H1 (cell line): ENCODE measurements around the gene KLHL29. TPM values are rescaled to one million over a fixed set of nuclear protein-coding genes. Genes with fewer than 3 reads are reported as not detected.

Source experiments
- CHD1 ChIP-seq: IDR thresholded peaks from 2 replicates; pipeline ENCODE4 v1.6.1; 2012; ENCODE audit warnings: low read depth, low read length, improper control_type of control experiment
- CTBP2 ChIP-seq: IDR thresholded peaks from 2 replicates; pipeline ENCODE4 v1.7.0; 2011; ENCODE audit warnings: borderline replicate concordance, mild to moderate bottlenecking, moderate library complexity, mixed read lengths, low read length; ENCODE audit not compliant: insufficient read depth, insufficient read length
- HDAC2 ChIP-seq, 2 experiments: fragments of 300-600 bp in 1 of 2; sonication (generic) in 1 of 2; IDR thresholded peaks; 2 replicates each; pipeline ENCODE4 v1.6.1; 2011 to 2012; ENCODE audit warnings: low read depth in 2 of 2, low read length in 2 of 2, mild to moderate bottlenecking in 2 of 2, moderate library complexity in 2 of 2, borderline replicate concordance in 1 of 2, inconsistent platforms in 1 of 2
- SP4 ChIP-seq: IDR thresholded peaks from 2 replicates; pipeline ENCODE4 v1.6.1; 2012; ENCODE audit warnings: low read length, inconsistent platforms
- polyA plus RNA-seq, 7 experiments: library from polyadenylated mRNA; depleted of rRNA in 3 of 7; stranded (reverse) in 5 of 7; unstranded in 2 of 7; fragments of >200 nt in 5 of 7; fragments of 200-250 nt in 2 of 7; gene quantifications; 1 replicate in 5 of 7; 2 replicates in 1 of 7; 4 replicates in 1 of 7; pipeline versions ENCODE4 v1.2.1 to v1.2.3, GENCODE V29; 2011 to 2013; ENCODE audit warnings: missing spikeins in 2 of 7, mixed read lengths in 2 of 7
- total RNA-seq: library from RNA; stranded (reverse); fragmentation: NEBNext Ultra II Directional; extraction: Animal tissue kit (Norgen Biotek cat#: 25700); gene quantifications from 2 replicates; pipeline ENCODE4 v1.2.1, GENCODE V29; 2021
- TF ChIP-seq, protein P1 (sequence below): IDR thresholded peaks from 2 replicates; pipeline ENCODE4 v1.6.1; 2012; ENCODE audit warnings: inconsistent platforms

Gene KLHL29
- total and polyA plus RNA-seq, 2 of the 8 experiments (the other 6 are each of a cell fraction or from before 2014, with no cell fraction given) = 1.1 to 4.7 TPM

- TF ChIP-seq CHD1 (no peak), SP4 (no peak), CTBP2 (no peak), HDAC2 (IDR thresholded peaks at IDR 0.05; ENCODE audit: borderline replicate concordance in 1 of 2, low read depth in 2 of 2, low read length in 2 of 2) (no peak)
- TF ChIP-seq, protein P1, sequence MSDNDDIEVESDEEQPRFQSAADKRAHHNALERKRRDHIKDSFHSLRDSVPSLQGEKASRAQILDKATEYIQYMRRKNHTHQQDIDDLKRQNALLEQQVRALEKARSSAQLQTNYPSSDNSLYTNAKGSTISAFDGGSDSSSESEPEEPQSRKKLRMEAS = no peak
Observed at GRCh38 chr2:23532391-23533337, 147.7 kb downstream of the KLHL29 start (continued).
